ENCODE results near the gene FBXO44. TPM values are rescaled to one million over a fixed set of nuclear protein-coding genes. Genes with fewer than 3 reads are reported as not detected.

The FBXO44 gene
- total and polyA plus RNA-seq, 7 experiments from 2014 or later, result 11.3 to 67.1 (median 35.5) TPM

Other genes with a start within 250 kb of the FBXO44 start
- gene DISP3, start 175.7 kb upstream of the FBXO44 start, total RNA-seq, result under 1 TPM; 0.14 to 0.95 (median 0.24) TPM
- under 1 TPM; 0.46 to 0.53 TPM for gene DISP3, start 175.7 kb upstream of the FBXO44 start, polyA plus RNA-seq
- gene FBXO2, start 448 bp upstream of the FBXO44 start, total RNA-seq, result 1 to 10 TPM in 4 of 5 experiments, under 1 TPM in 1; 0.97 to 4.1 (median 3.7) TPM
- 1 to 10 TPM; 6.1 to 7.8 TPM for gene FBXO2, start 448 bp upstream of the FBXO44 start, polyA plus RNA-seq
- gene FBXO6, start 9.3 kb downstream of the FBXO44 start, total RNA-seq, result 10 to 100 TPM in 1 of 5 experiments, 1 to 10 TPM in 4; 3.2 to 31.0 (median 4.1) TPM
- gene FBXO6, start 9.3 kb downstream of the FBXO44 start, polyA plus RNA-seq, result 1 to 10 TPM; 7.8 to 8.9 TPM
- 10 to 100 TPM; 17.1 to 53.3 (median 27.2) TPM for gene MAD2L2, start 26.3 kb downstream of the FBXO44 start, total RNA-seq
- 10 to 100 TPM; 38.0 to 53.0 TPM for gene MAD2L2, start 26.3 kb downstream of the FBXO44 start, polyA plus RNA-seq
- 1 to 10 TPM in 1 of 5 experiments, under 1 TPM in 4; 0.07 to 1.6 (median 0.21) TPM for gene DRAXIN, start 36.8 kb downstream of the FBXO44 start, total RNA-seq
- gene DRAXIN, start 36.8 kb downstream of the FBXO44 start, polyA plus RNA-seq, result under 1 TPM; 0.03 to 0.09 TPM
- gene AGTRAP, start 81.3 kb downstream of the FBXO44 start, total RNA-seq, result 10 to 100 TPM; 28.2 to 82.5 (median 32.7) TPM
- gene AGTRAP, start 81.3 kb downstream of the FBXO44 start, polyA plus RNA-seq, result 100 to 1,000 TPM in 1 of 2 donors, 10 to 100 TPM in 1; 96.9 to 108 TPM
- gene C1orf167, start 107.3 kb downstream of the FBXO44 start, total RNA-seq, result under 1 TPM in 1 of 5 experiments, not detected in 4; 0.13 TPM
- gene C1orf167, start 107.3 kb downstream of the FBXO44 start, polyA plus RNA-seq, result under 1 TPM in 1 of 2 donors, not detected in 1; 0.45 TPM
- gene MTHFR, start 151.1 kb downstream of the FBXO44 start, total RNA-seq, result 10 to 100 TPM; 31.0 to 64.4 (median 55.2) TPM
- gene MTHFR, start 151.1 kb downstream of the FBXO44 start, polyA plus RNA-seq, result 10 to 100 TPM; 10.0 to 10.5 TPM
- gene CLCN6, start 151.3 kb downstream of the FBXO44 start, total RNA-seq, result 10 to 100 TPM; 13.3 to 23.0 (median 20.9) TPM
- gene CLCN6, start 151.3 kb downstream of the FBXO44 start, polyA plus RNA-seq, result 1 to 10 TPM; 3.4 to 3.6 TPM
- not detected for gene NPPA, start 192.9 kb downstream of the FBXO44 start, total RNA-seq
- gene NPPA, start 192.9 kb downstream of the FBXO44 start, polyA plus RNA-seq, result not detected
- not detected for gene NPPB, start 204.1 kb downstream of the FBXO44 start, total RNA-seq
- not detected for gene NPPB, start 204.1 kb downstream of the FBXO44 start, polyA plus RNA-seq